HepG2 (cell line): ENCODE measurements around the gene RAB11FIP2. TPM values are rescaled to one million over a fixed set of nuclear protein-coding genes. Genes with fewer than 3 reads are reported as not detected.
A peak's percentile ranks its signal among the peaks of the same experiment; 100 is the strongest.

Source experiments
- ATAC-seq: fragments of 200-7000 bp; cut with Tn5 transposase; 3 replicates; pipeline ENCODE4 v1.9.1; 2020; ENCODE audit warnings: mild to moderate bottlenecking, moderate library complexity
- Bru-seq: library from RNA; stranded (reverse); fragments of 400-500 nt; gene quantifications from one replicate; lab custom pipeline; 2021; lab: Mats Ljungman, UMichigan
- BruChase-seq, 2 experiments: library from RNA; stranded (reverse); fragments of 400-500 nt; gene quantifications; one replicate each; lab custom pipeline; 2021; lab: Mats Ljungman, UMichigan
- BruUV-seq: library from RNA; stranded (reverse); fragments of 400-500 nt; replicated peaks from 2 replicates; lab custom pipeline; 2021; lab: Mats Ljungman, UMichigan
- CTCF ChIA-PET: fragments of 300-600 bp; formaldehyde crosslinking; extraction: SDS; loops from one replicate; lab custom pipeline; 2021; ENCODE audit warnings: low total read pairs, inconsistent platforms, low intra/inter-chr PET ratio; lab: Yijun Ruan, JAX
- POLR2A ChIA-PET: fragments of 350-600 bp; sonication (Branson Sonifier 250); formaldehyde crosslinking; loops from one replicate; lab custom pipeline; 2020; ENCODE audit warnings: antibody characterized with exemption, inconsistent platforms; lab: Yijun Ruan, JAX
- DNase-seq: peaks from one replicate; pipeline ENCODE4 v3.0.0-alpha.2; 2015; ENCODE audit warnings: low spot score
- FAIRE-seq: peaks from 3 replicates; lab custom pipeline; 2011; peaks lifted over from hg19 to GRCh38; lab: Jason Lieb, UNC
- H2AFZ ChIP-seq: one replicate; pipeline ENCODE4 v1.6.1; 2011; ENCODE audit warnings: low read length, inconsistent platforms
- H3K27ac ChIP-seq: fragments of 300-600 bp; 3 replicates; pipeline ENCODE4 v1.8.0; 2011; ENCODE audit warnings: mixed run types, mild to moderate bottlenecking, mixed read lengths, low read length, inconsistent platforms; ENCODE audit not compliant: insufficient read depth; ENCODE audit errors: extremely low read length
- H3K27me3 ChIP-seq, 2 experiments: fragments of 200-600 bp in 1 of 2; 2 replicates in 1 of 2; 3 replicates in 1 of 2; pipeline versions ENCODE4 v1.6.0 to v1.8.0; 2011; ENCODE audit warnings: low read length in 2 of 2, mild to moderate bottlenecking in 2 of 2, moderate library complexity in 2 of 2, inconsistent platforms in 1 of 2; ENCODE audit not compliant: insufficient read depth in 2 of 2, control insufficient read depth in 1 of 2
- H3K36me3 ChIP-seq, 2 experiments: fragments of 200-600 bp in 1 of 2; replicated peaks in 1 of 2; 2 replicates in 1 of 2; 3 replicates in 1 of 2; pipeline versions ENCODE4 v1.5.1 to v1.8.0; 2011; ENCODE audit warnings: low read length in 2 of 2, inconsistent platforms in 1 of 2; ENCODE audit not compliant: insufficient read depth in 2 of 2, control insufficient read depth in 1 of 2
- H3K4me1 ChIP-seq: 2 replicates; pipeline ENCODE4 v1.5.1; 2012; ENCODE audit warnings: low read length, inconsistent platforms; ENCODE audit not compliant: insufficient read depth
- H3K4me2 ChIP-seq: 2 replicates; pipeline ENCODE4 v1.6.0; 2011; ENCODE audit warnings: low read depth, low read length, inconsistent platforms
- H3K4me3 ChIP-seq, 3 experiments: fragments of 200-600 bp in 1 of 3; sonication (generic), shearing (Covaris generic) in 1 of 3; replicated peaks in 1 of 3; 2 replicates each; pipeline ENCODE4 v1.5.1; 2011 to 2016; ENCODE audit warnings: low read length in 3 of 3, inconsistent platforms in 2 of 3, low read depth in 2 of 3, mild to moderate bottlenecking in 2 of 3, control low read depth in 1 of 3, mixed read lengths in 1 of 3; ENCODE audit not compliant: insufficient read depth in 1 of 3
- H3K79me2 ChIP-seq: one replicate; pipeline ENCODE4 v1.6.1; 2011; ENCODE audit warnings: low read length, inconsistent platforms; ENCODE audit not compliant: insufficient read depth
- H3K9ac ChIP-seq: 2 replicates; pipeline ENCODE4 v1.6.0; 2011; ENCODE audit warnings: mild to moderate bottlenecking, low read depth, low read length, inconsistent platforms; ENCODE audit not compliant: insufficient read depth
- H3K9me3 ChIP-seq: 2 replicates; pipeline ENCODE4 v1.5.1; 2012; ENCODE audit warnings: mild to moderate bottlenecking, low read length
- H4K20me1 ChIP-seq: 2 replicates; pipeline ENCODE4 v1.6.0; 2011; ENCODE audit warnings: inconsistent platforms, mild to moderate bottlenecking, low read length, moderate library complexity; ENCODE audit not compliant: insufficient read depth
- ARNTL ChIP-seq: sonication (generic); formaldehyde crosslinking; IDR thresholded peaks from 2 replicates; pipeline ENCODE4 v1.4.0; 2020; ENCODE audit warnings: mild to moderate bottlenecking, missing genetic modification reagents
- CHD4 ChIP-seq: fragments of 200-600 bp; sonication (generic); IDR thresholded peaks from 2 replicates; pipeline ENCODE4 v1.7.0; 2017; ENCODE audit warnings: mild to moderate bottlenecking, low read length, borderline replicate concordance
- ELF1 ChIP-seq: sonication (generic); formaldehyde crosslinking; IDR thresholded peaks from 2 replicates; pipeline ENCODE4 v1.4.0; 2020; ENCODE audit warnings: missing genetic modification reagents
- ELK4 ChIP-seq: sonication (generic); formaldehyde crosslinking; IDR thresholded peaks from 2 replicates; pipeline ENCODE4 v1.9.0; 2021; ENCODE audit warnings: missing genetic modification reagents, borderline replicate concordance
- HDAC1 ChIP-seq: sonication (generic); formaldehyde crosslinking; IDR thresholded peaks from 2 replicates; pipeline ENCODE4 v1.5.1; 2020; ENCODE audit warnings: mild to moderate bottlenecking, missing genetic modification reagents
- HOXA9 ChIP-seq: sonication (generic); formaldehyde crosslinking; IDR thresholded peaks from 2 replicates; pipeline ENCODE4 v1.8.1; 2022; ENCODE audit warnings: missing genetic modification reagents, mild to moderate bottlenecking, moderate library complexity, borderline replicate concordance
- KDM1A ChIP-seq: IDR thresholded peaks from 2 replicates; pipeline ENCODE4 v1.6.1; 2016; ENCODE audit warnings: missing compliant biosample characterization
- MAZ ChIP-seq, 2 experiments: sonication (generic) in 1 of 2; formaldehyde crosslinking in 1 of 2; IDR thresholded peaks; 2 replicates each; pipeline versions ENCODE4 v1.5.0 to v1.6.1; 2012 to 2020; ENCODE audit warnings: low read depth in 2 of 2, mild to moderate bottlenecking in 2 of 2, borderline replicate concordance in 1 of 2, improper control_type of control experiment in 1 of 2, low read length in 1 of 2, missing genetic modification reagents in 1 of 2, moderate library complexity in 1 of 2
- MXI1 ChIP-seq: IDR thresholded peaks from 3 replicates; pipeline ENCODE4 v1.6.1; 2012; ENCODE audit warnings: low read depth, low read length, inconsistent platforms, borderline replicate concordance
- NR2C2 ChIP-seq: sonication (generic); formaldehyde crosslinking; IDR thresholded peaks from 2 replicates; pipeline ENCODE4 v1.4.0; 2020; ENCODE audit warnings: missing genetic modification reagents, mild to moderate bottlenecking, moderate library complexity, borderline replicate concordance
- PAWR ChIP-seq: sonication (generic); formaldehyde crosslinking; IDR thresholded peaks from 2 replicates; pipeline ENCODE4 v1.4.0; 2020; ENCODE audit warnings: missing genetic modification reagents, mild to moderate bottlenecking, borderline replicate concordance
- ZBTB1 ChIP-seq: sonication (generic); formaldehyde crosslinking; IDR thresholded peaks from 2 replicates; pipeline ENCODE4 v1.4.0; 2020; ENCODE audit warnings: missing genetic modification reagents, borderline replicate concordance
- ZMYM2 ChIP-seq: sonication (generic); formaldehyde crosslinking; IDR thresholded peaks from 2 replicates; pipeline ENCODE4 v1.8.0; 2022; ENCODE audit warnings: mild to moderate bottlenecking, missing genetic modification reagents
- ZNF576 ChIP-seq: sonication (generic); formaldehyde crosslinking; IDR thresholded peaks from 2 replicates; pipeline ENCODE4 v1.4.0; 2020; ENCODE audit warnings: mild to moderate bottlenecking, missing genetic modification reagents
- ZNF737 ChIP-seq: sonication (generic); formaldehyde crosslinking; IDR thresholded peaks from 2 replicates; pipeline ENCODE4 v1.5.0; 2020; ENCODE audit warnings: missing genetic modification reagents, mild to moderate bottlenecking, borderline replicate concordance
- ZNF773 ChIP-seq: sonication (generic); formaldehyde crosslinking; IDR thresholded peaks from 2 replicates; pipeline ENCODE4 v1.4.0; 2020; ENCODE audit warnings: missing genetic modification reagents, borderline replicate concordance
- WGBS: methylation state at CpG from one replicate; pipeline ENCODE4 v1.1.6; 2017; ENCODE audit warnings: low lambda C conversion rate; 5-methylcytosine and 5-hydroxymethylcytosine counted together
- in situ Hi-C: cut with HindIII; loops from 2 replicates; pipeline ENCODE4 v1.10.0; 2017; ENCODE audit warnings: low pct_unique_long_range_greater_than_20kb; ENCODE audit not compliant: extremely low pct_ligation_motif_present
- intact Hi-C: fragments of 100-400 bp; cut with micrococcal nuclease; formaldehyde crosslinking; loops from one replicate; pipeline ENCODE4 v1.10.0; 2022; ENCODE audit not compliant: unreplicated experiment
- long read RNA-seq, 2 experiments: library from RNA in 1 of 2; library from polyadenylated mRNA in 1 of 2; stranded (forward) in 1 of 2; unstranded in 1 of 2; transcript quantifications; one replicate each; pipeline ENCODE4 v2.0.0, GENCODE V29; 2019 to 2022
- polyA minus RNA-seq, 3 experiments: library from RNA; depleted of rRNA, polyadenylated mRNA; stranded (reverse); fragments of >200 nt; gene quantifications; 2 replicates each; pipeline ENCODE4 v1.2.3, GENCODE V29; 2011; ENCODE audit warnings: low replicate concordance in 1 of 3
- polyA plus RNA-seq, 8 experiments: library from polyadenylated mRNA; depleted of rRNA in 3 of 8; stranded (reverse) in 7 of 8; unstranded in 1 of 8; fragments of >200 nt; fragmentation: Illumina TruSeq in 4 of 8; extraction: Trizol in 4 of 8; gene quantifications; 2 replicates each; pipeline versions ENCODE4 v1.2.1 to v1.2.3, GENCODE V29; 2011 to 2016; ENCODE audit warnings: low read depth in 4 of 8, missing spikeins in 1 of 8, mixed read lengths in 1 of 8; ENCODE audit not compliant: insufficient read depth in 1 of 8
- total RNA-seq, 5 experiments: library from RNA; depleted of rRNA; stranded (reverse); fragments of >200 nt; fragmentation: Illumina TruSeq; extraction: Trizol; gene quantifications; 2 replicates each; pipeline ENCODE4 v1.2.3, GENCODE V29; 2016; ENCODE audit warnings: low read depth in 1 of 5

The RAB11FIP2 gene
- total RNA-seq (2016; rRNA removed; fragmentation: Illumina TruSeq; extraction: Trizol) (13.0 and 14.6 TPM in 2 replicates), polyA plus RNA-seq (2011; rRNA removed) (3.5 and 4.7 TPM in 2 replicates), polyA minus RNA-seq (2011; rRNA and poly(A)+ RNA removed; ENCODE audit: low replicate concordance) (1.3 and 5.5 TPM in 2 replicates), Bru-seq, nascent RNA (percentile 82 among the genes with signal in this experiment), BruChase-seq, experiment 1, labeled RNA remaining after a 6-hour chase (percentile 85 among the genes with signal in this experiment), BruChase-seq, experiment 2, labeled RNA remaining after a 2-hour chase (percentile 85 among the genes with signal in this experiment)
- 5.5 and 6.4 TPM in 2 replicates for total RNA-seq (2016; cell fraction: cytosol; rRNA removed; fragmentation: Illumina TruSeq; extraction: Trizol; ENCODE audit: low read depth)
- total RNA-seq (2016; cell fraction: insoluble cytoplasmic fraction; rRNA removed; fragmentation: Illumina TruSeq; extraction: Trizol), result 10.3 and 10.8 TPM in 2 replicates
- total RNA-seq (2016; cell fraction: membrane; rRNA removed; fragmentation: Illumina TruSeq; extraction: Trizol), result 9.4 and 11.7 TPM in 2 replicates
- total RNA-seq (2016; cell fraction: nucleus; rRNA removed; fragmentation: Illumina TruSeq; extraction: Trizol), result 25.8 and 26.1 TPM in 2 replicates
- polyA plus RNA-seq (2011; cell fraction: cytosol; rRNA removed), result 1.2 and 2.2 TPM in 2 replicates
- 1.9 and 3.3 TPM in 2 replicates for polyA plus RNA-seq (2011; cell fraction: nucleus; rRNA removed)
- polyA plus RNA-seq (2012), result 4.5 and 4.8 TPM in 2 replicates
- polyA plus RNA-seq (2016; cell fraction: cytosol; fragmentation: Illumina TruSeq; extraction: Trizol; ENCODE audit: low read depth), result 0.17 and 0.28 TPM in 2 replicates
- 7.7 and 7.8 TPM in 2 replicates for polyA plus RNA-seq (2016; cell fraction: insoluble cytoplasmic fraction; fragmentation: Illumina TruSeq; extraction: Trizol; ENCODE audit: low read depth)
- 1.8 and 2.2 TPM in 2 replicates for polyA plus RNA-seq (2016; cell fraction: membrane; fragmentation: Illumina TruSeq; extraction: Trizol; ENCODE audit: low read depth)
- 8.7 and 13.1 TPM in 2 replicates for polyA plus RNA-seq (2016; cell fraction: nucleus; fragmentation: Illumina TruSeq; extraction: Trizol; ENCODE audit: insufficient read depth, low read depth)
- polyA minus RNA-seq (2011; cell fraction: cytosol; rRNA and poly(A)+ RNA removed), result 5.5 and 6.7 TPM in 2 replicates
- 31.2 and 39.4 TPM in 2 replicates for polyA minus RNA-seq (2011; cell fraction: nucleus; rRNA and poly(A)+ RNA removed)
- long read RNA-seq, experiment 1, partial matches to known transcripts, result 1 of 3 reads
- long read RNA-seq, experiment 1, other reads (novel, unspliced or antisense), result 2 of 3 reads
- long read RNA-seq, experiment 2, partial matches to known transcripts, result 0 of 10 reads
- long read RNA-seq, experiment 2, other reads (novel, unspliced or antisense), result 10 of 10 reads

- peak within 1 kb of the TSS; percentile 73 to 81 (median 79) for H3K4me3 ChIP-seq
- in situ Hi-C loops, result no loop called here
- H3K27ac ChIP-seq, result peak within 1 kb of the TSS; percentile 74
- DNase-seq (peak; percentile 83), ATAC-seq (peak; percentile 94), FAIRE-seq (no peak)
- peak within 1 kb of the TSS; percentile 86 for H3K4me2 ChIP-seq
- H2AFZ ChIP-seq, result peak within 1 kb of the TSS; percentile 86
- H4K20me1 ChIP-seq, result no peaks in the 10 kb centered on the region
- intact Hi-C loops, result no loop called here
- no peaks in the 10 kb centered on the region; a peak in 1 of 5 replicates for H3K27me3 ChIP-seq
- peak within 1 kb of the TSS; percentile 80 for H3K9ac ChIP-seq
- ChIA-PET POLR2A (interaction anchor here (0.6 kb wide), 1 partner anchor 43 kb away, joined by 3 read pairs; no protein-coding TSS in a partner anchor), CTCF (no interaction called here)
- H3K4me1 ChIP-seq, result peaks cover 23% of the 10 kb centered on the region
- H3K79me2 ChIP-seq, result peaks cover 25% of the 10 kb centered on the region
- no peaks in the 10 kb centered on the region for H3K36me3 ChIP-seq
- BruUV-seq, result no TSS peak
- WGBS, result 0% methylated on average over 10 of the region's 83 CpGs
- no peaks in the 10 kb centered on the region for H3K9me3 ChIP-seq
- TF ChIP-seq ZBTB1 (CRISPR knock-in tag) (no peak), MXI1 (peak; percentile 95), HDAC1 (CRISPR knock-in tag) (peak; percentile 82), ZNF773 (peak; percentile 59; the same call in 1 of the 2 replicates), ARNTL (CRISPR knock-in tag) (peak; percentile 60; the same call in 1 of the 2 replicates), ELK4 (CRISPR knock-in tag) (0 out of 2 replicates have a peak, but pooled peaks have one; percentile 21), ZNF576 (no peak), KDM1A (CRISPR knock-in tag) (no peak), NR2C2 (CRISPR knock-in tag) (peak; percentile 99), HOXA9 (CRISPR knock-in tag) (peak; percentile 42; the same call in 1 of the 2 replicates), PAWR (no peak), CHD4 (no peak), ZNF737 (CRISPR knock-in tag) (no peak), ZMYM2 (CRISPR knock-in tag) (no peak), ELF1 (peak; percentile 97), MAZ (IDR thresholded peaks at IDR 0.05; ENCODE audit: borderline replicate concordance, low read depth, low read length) (0 out of 2 replicates have a peak, but pooled peaks have one; percentile 42), MAZ (CRISPR knock-in tag; IDR thresholded peaks at IDR 0.05; ENCODE audit: low read depth) (peak; percentile 52)
Measured at GRCh38 chr10:118046395-118047156, at the start of gene RAB11FIP2. Gene RAB11FIP2, minus strand, starts transcription at chr10:118046941. Its CDS starts 778 bp downstream, at chr10:118046163.
